GM12801 (cell line): ENCODE data around the gene NPC1L1.

Experiments
- TF ChIP-seq, protein P1 (sequence below): IDR thresholded peaks from one replicate; pipeline ENCODE4 v1.5.1; 2011; ENCODE audit warnings: control low read depth; ENCODE audit not compliant: insufficient read length; ENCODE audit errors: extremely low read depth

NPC1L1 gene

DNA sequence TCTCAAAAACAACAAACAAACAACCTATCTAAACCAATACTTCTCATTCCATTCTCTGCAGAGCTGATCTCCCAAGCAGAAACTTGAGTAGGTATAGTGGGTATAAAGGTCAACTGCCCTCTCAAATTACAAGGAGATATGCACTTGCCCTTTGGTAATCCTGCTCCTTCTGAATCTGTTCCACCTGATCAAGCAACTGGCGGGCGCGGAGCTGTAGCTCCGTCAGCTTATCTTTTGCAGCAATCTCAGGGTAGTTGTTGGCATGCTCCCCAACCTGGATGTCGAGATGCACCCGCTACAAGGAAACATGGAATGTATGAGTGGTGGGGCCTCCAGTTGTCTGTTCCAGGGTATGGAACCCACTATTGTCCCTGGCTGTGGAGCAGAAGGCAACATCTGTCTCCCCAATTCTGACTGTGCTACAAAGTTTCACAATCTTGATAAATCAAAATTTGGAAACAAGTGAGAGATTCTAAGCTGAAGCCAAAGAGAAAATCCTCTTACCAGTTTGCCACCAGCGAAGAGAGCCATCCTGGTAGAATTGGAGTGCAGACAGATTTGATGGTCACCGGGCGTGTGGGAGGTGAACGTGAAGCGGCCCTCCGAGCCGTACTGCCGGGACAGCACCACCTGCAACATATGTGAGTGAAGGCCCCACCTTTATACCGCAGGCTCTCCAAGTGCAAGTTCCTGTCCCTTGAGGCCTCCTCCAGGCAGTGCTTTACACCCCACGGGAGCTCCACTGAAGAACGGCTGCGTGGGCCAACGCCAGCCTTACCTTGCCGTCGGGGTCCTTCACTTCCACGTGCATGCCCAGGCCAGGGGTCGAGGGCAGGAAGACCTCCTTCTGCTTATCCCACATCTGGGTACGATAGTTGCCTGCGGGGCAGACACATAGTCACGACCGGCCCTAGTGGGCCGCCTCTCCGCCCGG lies 40.1 kb upstream of the NPC1L1 start:
- TF ChIP-seq, protein P1, sequence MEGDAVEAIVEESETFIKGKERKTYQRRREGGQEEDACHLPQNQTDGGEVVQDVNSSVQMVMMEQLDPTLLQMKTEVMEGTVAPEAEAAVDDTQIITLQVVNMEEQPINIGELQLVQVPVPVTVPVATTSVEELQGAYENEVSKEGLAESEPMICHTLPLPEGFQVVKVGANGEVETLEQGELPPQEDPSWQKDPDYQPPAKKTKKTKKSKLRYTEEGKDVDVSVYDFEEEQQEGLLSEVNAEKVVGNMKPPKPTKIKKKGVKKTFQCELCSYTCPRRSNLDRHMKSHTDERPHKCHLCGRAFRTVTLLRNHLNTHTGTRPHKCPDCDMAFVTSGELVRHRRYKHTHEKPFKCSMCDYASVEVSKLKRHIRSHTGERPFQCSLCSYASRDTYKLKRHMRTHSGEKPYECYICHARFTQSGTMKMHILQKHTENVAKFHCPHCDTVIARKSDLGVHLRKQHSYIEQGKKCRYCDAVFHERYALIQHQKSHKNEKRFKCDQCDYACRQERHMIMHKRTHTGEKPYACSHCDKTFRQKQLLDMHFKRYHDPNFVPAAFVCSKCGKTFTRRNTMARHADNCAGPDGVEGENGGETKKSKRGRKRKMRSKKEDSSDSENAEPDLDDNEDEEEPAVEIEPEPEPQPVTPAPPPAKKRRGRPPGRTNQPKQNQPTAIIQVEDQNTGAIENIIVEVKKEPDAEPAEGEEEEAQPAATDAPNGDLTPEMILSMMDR = no peak

DNA sequence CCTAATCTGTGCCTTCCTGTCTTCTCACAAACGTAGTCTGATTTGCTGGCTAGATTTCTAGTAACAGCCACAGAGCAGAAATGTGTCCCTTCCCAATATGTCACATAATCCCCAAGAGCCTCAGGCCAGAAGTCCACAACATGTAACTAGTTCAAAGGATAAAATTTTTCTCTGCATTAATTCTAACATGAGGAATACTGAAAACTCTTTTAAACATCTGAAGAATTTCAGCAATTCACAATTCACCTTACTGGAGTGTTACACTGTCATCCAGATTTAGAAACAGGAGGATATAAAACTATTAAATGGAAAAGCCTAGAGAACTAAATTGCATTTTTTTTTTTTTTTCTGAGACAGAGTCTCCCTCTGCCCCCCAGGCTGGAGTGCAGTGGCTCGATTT lies 35.1 kb upstream of the NPC1L1 start:
- TF ChIP-seq, protein P1 = no peak

DNA sequence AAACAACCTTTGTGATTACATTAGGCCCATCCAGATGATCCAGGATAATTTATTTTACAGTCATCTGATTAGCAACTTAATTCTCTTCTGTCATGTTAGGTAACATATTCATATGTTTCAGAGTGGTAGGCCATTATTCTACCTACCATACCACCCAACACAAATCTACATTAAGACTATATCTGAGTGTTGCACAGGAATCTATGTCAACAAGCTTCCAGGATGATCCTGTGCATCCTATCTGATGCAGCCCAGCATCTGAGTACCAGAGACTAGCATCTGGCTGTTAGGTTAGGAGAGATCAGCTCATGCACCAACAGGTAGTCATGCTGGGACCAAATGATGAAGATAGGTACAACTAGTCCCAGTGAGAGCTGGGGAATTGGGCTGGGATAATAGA lies 33.9 kb upstream of the NPC1L1 start:
- TF ChIP-seq, protein P1 = no peak

DNA sequence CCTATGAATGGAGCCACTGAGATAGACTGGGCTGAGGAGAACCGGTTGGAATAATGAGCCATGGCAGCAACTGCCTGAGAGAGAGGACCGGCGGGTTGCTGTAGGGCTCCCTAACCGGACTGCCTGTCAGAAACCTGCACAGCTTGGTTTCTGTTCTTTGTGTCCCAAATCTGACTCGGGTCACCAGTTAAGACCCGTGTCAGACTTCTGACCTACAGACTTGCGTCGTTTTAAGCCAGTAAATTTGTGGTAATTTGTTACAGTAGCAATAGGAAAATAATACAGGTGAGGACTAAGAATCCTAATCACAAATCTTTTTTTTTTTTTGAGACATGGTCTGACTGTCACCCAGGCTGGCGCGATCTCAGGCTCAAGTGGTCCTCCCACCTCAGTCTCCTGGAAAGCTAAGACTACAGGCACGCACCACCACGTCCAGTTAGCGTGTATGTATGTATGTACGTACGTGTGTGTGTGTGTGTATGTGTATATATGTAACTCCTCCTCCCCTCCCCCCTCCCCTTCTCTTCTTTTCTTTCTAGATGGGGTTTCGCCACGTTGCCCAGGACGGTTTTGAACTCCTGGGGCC lies 33.2 kb upstream of the NPC1L1 start:
- TF ChIP-seq, protein P1 = no peak

DNA sequence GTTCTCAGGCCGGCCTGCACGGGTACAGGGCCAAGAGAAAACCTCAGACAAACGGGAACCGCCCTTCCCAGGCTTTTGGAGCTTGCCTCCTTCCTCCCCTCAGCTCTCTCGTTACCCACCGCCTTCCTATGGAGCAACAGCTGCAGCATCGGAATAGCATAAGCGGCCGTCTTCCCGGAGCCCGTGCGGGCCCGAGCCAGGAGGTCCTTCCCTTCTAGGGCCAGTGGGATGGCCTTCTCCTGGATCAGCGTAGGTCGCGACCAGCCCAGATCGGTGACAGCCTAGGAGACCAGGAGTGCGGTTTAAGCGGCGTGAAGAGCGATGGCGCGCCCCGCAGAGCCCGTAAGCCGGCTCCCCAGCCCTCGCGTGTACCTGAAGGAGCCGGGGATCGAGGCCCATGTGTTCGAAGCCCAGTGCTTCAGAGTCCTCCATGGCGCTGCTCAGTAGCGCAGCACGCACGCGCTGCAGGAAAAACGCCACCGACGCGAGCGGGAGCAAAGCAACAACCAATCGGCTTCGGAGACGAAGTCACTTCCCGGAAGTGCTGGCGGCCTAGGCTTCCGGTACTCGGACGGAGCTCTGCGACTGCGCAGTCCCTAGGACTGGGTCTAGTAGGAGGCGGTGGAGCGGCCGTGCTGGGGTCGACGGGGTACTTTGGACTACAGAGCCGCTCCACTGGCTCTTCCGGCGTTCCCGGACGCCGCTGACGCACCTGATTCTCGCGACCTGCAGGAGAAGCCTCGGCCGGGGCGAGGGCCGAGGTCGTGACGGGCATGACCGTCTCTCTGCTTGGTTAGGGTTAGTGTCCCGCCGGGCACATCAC lies 32.5 kb upstream of the NPC1L1 start, which contains the start of gene DDX56:
Gene DDX56 (minus strand): TSS at position 445 of the 823 bp plus-strand sequence. CDS start 13 bp downstream, at position 432.
- TF ChIP-seq, protein P1 = no peak

DNA sequence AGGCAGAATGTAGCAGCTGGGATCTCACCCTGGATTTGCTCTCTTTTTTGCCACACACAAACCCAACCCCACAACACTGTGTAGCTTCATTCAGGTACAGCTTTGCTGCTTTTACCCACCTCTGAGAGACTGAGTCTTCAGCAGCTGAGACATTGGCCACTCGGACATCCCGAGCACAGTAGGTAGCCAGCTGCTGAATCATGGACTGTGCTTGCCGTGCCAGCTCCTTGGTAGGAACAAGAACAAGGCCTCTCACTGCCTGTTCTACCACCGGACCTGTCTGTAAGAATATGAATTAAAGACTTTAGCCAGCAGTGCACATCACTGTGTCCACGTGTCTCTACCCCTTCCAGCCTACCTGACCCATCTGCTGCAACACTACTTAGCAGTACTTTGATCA lies 31.6 kb upstream of the NPC1L1 start:
- TF ChIP-seq, protein P1 = no peak

DNA sequence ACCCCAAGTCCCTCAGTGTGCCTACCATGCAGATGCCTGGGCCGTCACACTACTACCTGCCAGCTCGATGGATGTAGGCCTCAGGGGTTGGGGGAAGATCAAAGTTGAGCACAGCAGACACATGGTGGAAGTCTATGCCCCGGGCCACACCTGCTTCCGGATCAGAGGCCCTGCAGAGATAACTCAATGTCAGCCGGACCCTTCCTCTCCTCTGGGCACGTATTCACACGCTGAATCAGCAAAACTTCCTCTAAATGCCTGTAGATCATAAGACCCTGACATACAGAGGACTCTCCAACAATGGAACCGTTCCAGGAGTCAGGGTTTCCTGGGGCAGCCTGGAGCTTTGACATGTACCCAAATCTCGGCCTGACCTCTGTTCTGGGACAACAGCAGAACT lies 28.8 kb upstream of the NPC1L1 start:
- TF ChIP-seq, protein P1 = no peak
